H9 (cell line): ENCODE data around the gene CXCL5. TPM values are rescaled to one million over a fixed set of nuclear protein-coding genes. Genes with fewer than 3 reads are reported as not detected.

Experiments used
- DNase-seq: peaks from one replicate; pipeline ENCODE4 v3.0.0-alpha.2; 2017
- H2AFZ ChIP-seq: one replicate; pipeline ENCODE4 v1.6.1; 2013; ENCODE audit warnings: mild to moderate bottlenecking, low read length, control low read depth, moderate library complexity
- H2AK5ac ChIP-seq: 2 replicates; pipeline ENCODE4 v1.6.1; 2013; ENCODE audit warnings: low read length, control low read depth, mixed read lengths; ENCODE audit not compliant: insufficient read length
- H2BK120ac ChIP-seq: one replicate; pipeline ENCODE4 v1.6.1; 2013; ENCODE audit warnings: low read depth, mild to moderate bottlenecking, low read length, control low read depth, inconsistent platforms; ENCODE audit not compliant: poor library complexity, severe bottlenecking
- H2BK12ac ChIP-seq: 2 replicates; pipeline ENCODE4 v1.6.1; 2013; ENCODE audit warnings: low read length, control low read depth, mixed read lengths, low read depth; ENCODE audit not compliant: insufficient read length
- H2BK15ac ChIP-seq: 2 replicates; pipeline ENCODE4 v1.6.1; 2013; ENCODE audit warnings: low read depth, low read length, control low read depth
- H2BK20ac ChIP-seq: one replicate; pipeline ENCODE4 v1.6.1; 2013; ENCODE audit warnings: low read depth, mild to moderate bottlenecking, low read length, control low read depth, inconsistent platforms; ENCODE audit not compliant: poor library complexity, severe bottlenecking
- H2BK5ac ChIP-seq: 2 replicates; pipeline ENCODE4 v1.6.1; 2013; ENCODE audit warnings: low read length, control low read depth, mixed read lengths; ENCODE audit not compliant: insufficient read length
- H3K14ac ChIP-seq: 2 replicates; pipeline ENCODE4 v1.6.1; 2013; ENCODE audit warnings: low read length, control low read depth; ENCODE audit not compliant: insufficient read depth
- H3K18ac ChIP-seq: 2 replicates; pipeline ENCODE4 v1.6.1; 2013; ENCODE audit warnings: low read depth, mild to moderate bottlenecking, mixed read lengths, low read length, control low read depth; ENCODE audit not compliant: insufficient read length
- H3K23ac ChIP-seq: 2 replicates; pipeline ENCODE4 v1.6.1; 2013; ENCODE audit warnings: low read length, control low read depth, mixed read lengths, low read depth; ENCODE audit not compliant: insufficient read length
- H3K23me2 ChIP-seq: 2 replicates; pipeline ENCODE4 v1.6.1; 2013; ENCODE audit warnings: low read depth, mild to moderate bottlenecking, mixed read lengths, low read length, control low read depth; ENCODE audit not compliant: insufficient read length, poor library complexity, severe bottlenecking
- H3K27ac ChIP-seq: 2 replicates; pipeline ENCODE4 v1.5.1; 2013; ENCODE audit warnings: low read length, control low read depth, mixed read lengths, low read depth; ENCODE audit not compliant: insufficient read length
- H3K27me3 ChIP-seq: 2 replicates; pipeline ENCODE4 v1.6.1; 2013; ENCODE audit warnings: low read length, control low read depth, inconsistent platforms; ENCODE audit not compliant: insufficient read depth
- H3K4ac ChIP-seq: 2 replicates; pipeline ENCODE4 v1.6.1; 2013; ENCODE audit warnings: low read depth, mild to moderate bottlenecking, control low read depth, inconsistent platforms, low read length, moderate library complexity
- H3K4me1 ChIP-seq: 2 replicates; pipeline ENCODE4 v1.6.1; 2013; ENCODE audit warnings: low read length, control low read depth, inconsistent platforms; ENCODE audit not compliant: insufficient read depth
- H3K4me2 ChIP-seq: 2 replicates; pipeline ENCODE4 v1.6.1; 2013; ENCODE audit warnings: low read length, control low read depth, mixed read lengths; ENCODE audit not compliant: insufficient read length, insufficient read depth
- H3K56ac ChIP-seq: 2 replicates; pipeline ENCODE4 v1.6.1; 2013; ENCODE audit warnings: low read depth, mild to moderate bottlenecking, mixed read lengths, low read length, control low read depth; ENCODE audit not compliant: insufficient read length
- H3K79me1 ChIP-seq: 2 replicates; pipeline ENCODE4 v1.6.1; 2013; ENCODE audit warnings: low read depth, mild to moderate bottlenecking, moderate library complexity, low read length, control low read depth, inconsistent platforms; ENCODE audit not compliant: insufficient read depth, poor library complexity, severe bottlenecking
- H3K79me2 ChIP-seq: 2 replicates; pipeline ENCODE4 v1.6.1; 2013; ENCODE audit warnings: low read length, control low read depth, inconsistent platforms; ENCODE audit not compliant: insufficient read depth
- H3K9ac ChIP-seq: 2 replicates; pipeline ENCODE4 v1.6.1; 2013; ENCODE audit warnings: low read length, control low read depth, mixed read lengths; ENCODE audit not compliant: insufficient read length; ENCODE audit errors: extremely low read depth
- H3K9me3 ChIP-seq: one replicate; pipeline ENCODE4 v1.6.1; 2013; ENCODE audit warnings: low read depth, low read length, inconsistent platforms; ENCODE audit not compliant: control insufficient read depth
- H3T11ph ChIP-seq: one replicate; pipeline ENCODE4 v1.6.1; 2013; ENCODE audit warnings: mild to moderate bottlenecking, low read length, control low read depth, inconsistent platforms
- H4K20me1 ChIP-seq: one replicate; pipeline ENCODE4 v1.6.1; 2013; ENCODE audit not compliant: control insufficient read depth, insufficient read length, insufficient read depth
- H4K5ac ChIP-seq: 2 replicates; pipeline ENCODE4 v1.6.1; 2013; ENCODE audit warnings: low read depth, mild to moderate bottlenecking, mixed read lengths, low read length, control low read depth; ENCODE audit not compliant: insufficient read length
- H4K8ac ChIP-seq: replicated peaks from 2 replicates; pipeline ENCODE4 v1.6.1; 2013; ENCODE audit warnings: low read length, control low read depth, mixed read lengths, low read depth; ENCODE audit not compliant: insufficient read length
- H4K91ac ChIP-seq: 2 replicates; pipeline ENCODE4 v1.6.1; 2013; ENCODE audit warnings: low read depth, mild to moderate bottlenecking, moderate library complexity, mixed read lengths, low read length, control low read depth; ENCODE audit not compliant: insufficient read length
- H3K27ac Mint-ChIP-seq, 3 experiments: 2 replicates in 2 of 3; 3 replicates in 1 of 3; pipeline ENCODE4 v1.8.0; 2020 to 2021; ENCODE audit warnings: mixed read lengths in 3 of 3, mild to moderate bottlenecking in 1 of 3, moderate library complexity in 1 of 3
- H3K27me3 Mint-ChIP-seq: 2 replicates; pipeline ENCODE4 v1.8.0; 2021; ENCODE audit warnings: low read depth, mild to moderate bottlenecking, moderate library complexity, mixed read lengths
- H3K36me3 Mint-ChIP-seq, 3 experiments: 2 replicates in 2 of 3; 3 replicates in 1 of 3; pipeline ENCODE4 v1.8.0; 2020 to 2021; ENCODE audit warnings: low read depth in 3 of 3, mixed read lengths in 3 of 3; ENCODE audit not compliant: insufficient read depth in 1 of 3
- H3K4me1 Mint-ChIP-seq, 2 experiments: 2 replicates each; pipeline ENCODE4 v1.8.0; 2020; ENCODE audit warnings: mixed read lengths in 2 of 2
- H3K4me3 Mint-ChIP-seq, 2 experiments: 2 replicates in 1 of 2; 3 replicates in 1 of 2; pipeline ENCODE4 v1.8.0; 2020 to 2021; ENCODE audit warnings: mild to moderate bottlenecking in 2 of 2, mixed read lengths in 2 of 2, moderate library complexity in 1 of 2
- H3K9me3 Mint-ChIP-seq, 2 experiments: 2 replicates in 1 of 2; 3 replicates in 1 of 2; pipeline ENCODE4 v1.8.0; 2020; ENCODE audit warnings: mild to moderate bottlenecking in 2 of 2, mixed read lengths in 2 of 2, moderate library complexity in 1 of 2
- CTCF ChIP-seq: fragments of 200-600 bp; sonication (generic); conservative IDR thresholded peaks from 3 replicates; pipeline ENCODE4 v1.8.0; 2021; ENCODE audit warnings: antibody characterized with exemption, mild to moderate bottlenecking
- WGBS: extraction: QIAGEN DNeasy Blood & Tissue Kit; methylation state at CpG from one replicate; pipeline ENCODE4 v1.1.7; 2013; ENCODE audit warnings: missing lambda C conversion rate, low lambda C conversion rate, mixed read lengths; ENCODE audit not compliant: insufficient read length; ENCODE audit errors: extremely low coverage; 5-methylcytosine and 5-hydroxymethylcytosine counted together
- total RNA-seq: library from RNA; stranded (reverse); gene quantifications from 2 replicates; pipeline ENCODE4 v1.2.1, GENCODE V29; 2021

CXCL5 gene
- total RNA-seq, 1 experiment from 2014 or later: 9.2 TPM

GRCh38 chr4:73945674-73946449 is 52.6 kb downstream of the CXCL5 start:
- Histone ChIP-seq H3K23ac (no peak overlapping the region), H3K4me1 (peaks cover 2% of the 10 kb centered on the region; the same call in 1 of the 2 replicates), H4K20me1 (no peaks in the 10 kb centered on the region), H3K56ac (no peak overlapping the region), H2AFZ (no peak overlapping the region), H4K91ac (no peak overlapping the region), H3K79me1 (no peaks in the 10 kb centered on the region), H3K9ac (no peak overlapping the region), H2BK15ac (no peak overlapping the region), H2BK120ac (no peak overlapping the region), H4K8ac (no peak overlapping the region), H4K5ac (no peak overlapping the region), H3K23me2 (peaks cover 7% of the 10 kb centered on the region), H3K4ac (no peak overlapping the region), H2AK5ac (no peak overlapping the region), H3K9me3 (no peaks in the 10 kb centered on the region), H3T11ph (no peak overlapping the region), H2BK20ac (no peak overlapping the region), H3K27me3 (peaks cover 53% of the 10 kb centered on the region), H3K14ac (no peak overlapping the region), H3K79me2 (no peaks in the 10 kb centered on the region), H3K27ac (no peak overlapping the region), H2BK5ac (no peak overlapping the region), H3K18ac (no peak overlapping the region), H3K4me2 (no peak overlapping the region), H2BK12ac (no peak overlapping the region)
- no CpG with 5 or more reads among the region's 3 CpGs for WGBS
- H3K4me1 Mint-ChIP-seq: peaks cover 19 to 24% of the 10 kb centered on the region in 2 experiments
- TF ChIP-seq CTCF: no peak
- no peak for DNase-seq
- no peaks in the 10 kb centered on the region; a peak in 1 of 7 replicates for H3K36me3 Mint-ChIP-seq
- no peak overlapping the region for H3K4me3 Mint-ChIP-seq
- H3K27ac Mint-ChIP-seq: no peak overlapping the region
- H3K27me3 Mint-ChIP-seq: peaks cover 99% of the 10 kb centered on the region
- H3K9me3 Mint-ChIP-seq: peaks cover 2 to 5% of the 10 kb centered on the region in 2 experiments; a peak in 2 of 5 replicates

Other genes starting within 250 kb of the CXCL5 start
- 0.85 and 1.3 TPM in 2 replicates for gene CXCL6, start 162.0 kb downstream of the CXCL5 start, total RNA-seq
- gene PF4V1, start 145.4 kb downstream of the CXCL5 start, total RNA-seq: not detected in 2 replicates
- 0.20 TPM in 2 replicates for gene CXCL1, start 129.3 kb downstream of the CXCL5 start, total RNA-seq
- 2.3 and 3.6 TPM in 2 replicates for gene PF4, start 16.6 kb downstream of the CXCL5 start, total RNA-seq
- 0.33 TPM in 1 of 2 replicates, not detected in the other for gene PPBP, start 10.5 kb downstream of the CXCL5 start, total RNA-seq
- gene CXCL3, start 40.0 kb upstream of the CXCL5 start, total RNA-seq: 3.7 and 4.4 TPM in 2 replicates
- 0.66 and 0.85 TPM in 2 replicates for gene CXCL2, start 100.5 kb upstream of the CXCL5 start, total RNA-seq
- gene MTHFD2L, start 159.4 kb upstream of the CXCL5 start, total RNA-seq: 10.0 and 11.6 TPM in 2 replicates